GM06990 (cell line): ENCODE data around the gene CEP57L1.
"Not testable (repeated sequence)": the region's sequence is repeated elsewhere in the genome, so short reads cannot be mapped to it uniquely, and the experiment has no call there.

Source experiments
- DNase-seq: peaks from one replicate; pipeline ENCODE4 v3.0.0-alpha.2; 2011; ENCODE audit not compliant: insufficient read length; ENCODE audit errors: extremely low read depth
- H3K27me3 ChIP-seq: replicated peaks from 2 replicates; pipeline ENCODE4 v1.6.0; 2011; ENCODE audit warnings: low read length; ENCODE audit not compliant: control insufficient read depth, insufficient read depth
- H3K36me3 ChIP-seq: 2 replicates; pipeline ENCODE4 v1.5.1; 2011; ENCODE audit warnings: low read length; ENCODE audit not compliant: control insufficient read depth, insufficient read depth
- H3K4me3 ChIP-seq: replicated peaks from 2 replicates; pipeline ENCODE4 v1.5.1; 2011; ENCODE audit warnings: low read depth, mild to moderate bottlenecking, control low read depth, low read length
- TF ChIP-seq, protein P1 (sequence below): IDR thresholded peaks from 2 replicates; pipeline ENCODE4 v1.5.1; 2011; ENCODE audit warnings: low read length, control low read depth, mild to moderate bottlenecking, inconsistent platforms; ENCODE audit not compliant: insufficient read depth, poor library complexity, severe bottlenecking

Gene CEP57L1

DNA sequence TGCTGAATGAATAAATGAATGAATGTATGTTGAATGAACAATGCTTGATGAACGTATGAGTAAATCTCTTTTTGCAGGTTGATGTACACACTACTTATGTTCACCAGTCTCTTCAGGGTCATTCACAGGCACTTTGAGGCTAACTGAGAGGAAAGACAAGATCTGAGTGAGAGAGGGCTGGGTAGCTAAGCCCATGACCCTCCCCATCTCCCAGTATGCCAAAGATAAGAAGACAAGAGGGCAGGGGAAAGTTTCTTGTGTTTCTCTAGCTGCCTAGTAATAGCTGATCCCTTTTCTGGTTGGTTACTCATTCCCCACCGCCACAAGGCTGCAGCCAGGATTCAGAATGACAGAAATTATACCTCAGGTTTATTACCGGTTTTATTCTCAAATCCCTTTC is 90.7 kb downstream of the CEP57L1 start:
- H3K4me3 ChIP-seq = no peak overlapping the region
- TF ChIP-seq, protein P1, sequence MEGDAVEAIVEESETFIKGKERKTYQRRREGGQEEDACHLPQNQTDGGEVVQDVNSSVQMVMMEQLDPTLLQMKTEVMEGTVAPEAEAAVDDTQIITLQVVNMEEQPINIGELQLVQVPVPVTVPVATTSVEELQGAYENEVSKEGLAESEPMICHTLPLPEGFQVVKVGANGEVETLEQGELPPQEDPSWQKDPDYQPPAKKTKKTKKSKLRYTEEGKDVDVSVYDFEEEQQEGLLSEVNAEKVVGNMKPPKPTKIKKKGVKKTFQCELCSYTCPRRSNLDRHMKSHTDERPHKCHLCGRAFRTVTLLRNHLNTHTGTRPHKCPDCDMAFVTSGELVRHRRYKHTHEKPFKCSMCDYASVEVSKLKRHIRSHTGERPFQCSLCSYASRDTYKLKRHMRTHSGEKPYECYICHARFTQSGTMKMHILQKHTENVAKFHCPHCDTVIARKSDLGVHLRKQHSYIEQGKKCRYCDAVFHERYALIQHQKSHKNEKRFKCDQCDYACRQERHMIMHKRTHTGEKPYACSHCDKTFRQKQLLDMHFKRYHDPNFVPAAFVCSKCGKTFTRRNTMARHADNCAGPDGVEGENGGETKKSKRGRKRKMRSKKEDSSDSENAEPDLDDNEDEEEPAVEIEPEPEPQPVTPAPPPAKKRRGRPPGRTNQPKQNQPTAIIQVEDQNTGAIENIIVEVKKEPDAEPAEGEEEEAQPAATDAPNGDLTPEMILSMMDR = no peak
- no peak for DNase-seq

DNA sequence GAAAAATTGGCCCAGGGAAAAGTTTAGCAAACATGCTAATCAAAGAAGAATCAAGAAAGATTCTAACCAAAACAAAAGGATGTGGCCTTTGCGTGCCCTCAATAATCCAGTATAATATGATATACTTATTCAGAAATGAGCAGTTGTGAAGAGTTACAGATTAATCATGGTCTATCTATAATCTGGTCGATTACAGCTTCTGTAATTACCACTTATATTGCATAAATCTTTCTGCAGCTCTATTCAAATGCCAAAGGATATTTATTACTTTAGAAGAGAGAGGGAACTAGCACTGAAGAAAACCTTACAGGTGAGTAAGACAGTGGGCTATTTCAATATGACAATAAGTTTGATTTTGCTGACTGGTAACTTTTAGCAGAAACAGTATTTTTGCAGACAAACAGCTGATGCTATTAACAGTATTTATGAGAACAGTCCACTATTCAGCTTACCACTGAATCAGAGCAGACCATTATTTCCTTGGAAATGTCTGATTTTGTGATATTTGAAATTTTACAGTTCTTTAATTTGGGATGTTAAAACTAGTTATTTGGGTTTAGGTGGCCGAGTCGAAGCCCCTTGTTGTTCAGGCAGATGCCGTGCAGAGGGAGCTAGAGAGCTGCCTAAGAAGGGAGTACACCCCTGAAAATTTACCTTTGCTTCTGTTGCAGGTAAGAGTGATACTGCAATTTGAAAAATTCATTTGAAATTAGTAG is 92.2 kb downstream of the CEP57L1 start:
- no peak for DNase-seq
- TF ChIP-seq, protein P1 = peak; percentile 91
- Histone ChIP-seq H3K4me3 (no peak overlapping the region), H3K36me3 (no peaks in the 10 kb centered on the region), H3K27me3 (no peaks in the 10 kb centered on the region)

More for the DNA sequence above, 90.7 kb downstream of the CEP57L1 start:
- Histone ChIP-seq H3K27me3 (no peaks in the 10 kb centered on the region), H3K36me3 (no peaks in the 10 kb centered on the region)

DNA sequence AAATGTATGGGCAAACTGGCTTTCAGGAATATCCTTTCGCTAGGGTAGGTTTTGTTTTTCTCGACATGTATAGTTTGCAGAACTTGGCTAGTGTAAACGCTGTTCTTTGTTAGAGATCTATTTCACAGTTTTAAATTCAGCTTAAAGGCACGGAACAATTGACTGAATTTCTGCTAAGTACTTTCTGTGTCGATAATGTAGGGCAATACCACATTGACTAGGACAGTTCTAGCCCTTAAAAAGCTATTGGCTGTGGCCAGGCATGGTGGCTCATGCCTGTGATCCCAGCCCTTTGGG is 92.8 kb downstream of the CEP57L1 start:
- H3K36me3 ChIP-seq = no peaks in the 10 kb centered on the region
- TF ChIP-seq, protein P1 = no peak
- DNase-seq = no peak
- H3K4me3 ChIP-seq = no peak overlapping the region
- H3K27me3 ChIP-seq = no peaks in the 10 kb centered on the region

DNA sequence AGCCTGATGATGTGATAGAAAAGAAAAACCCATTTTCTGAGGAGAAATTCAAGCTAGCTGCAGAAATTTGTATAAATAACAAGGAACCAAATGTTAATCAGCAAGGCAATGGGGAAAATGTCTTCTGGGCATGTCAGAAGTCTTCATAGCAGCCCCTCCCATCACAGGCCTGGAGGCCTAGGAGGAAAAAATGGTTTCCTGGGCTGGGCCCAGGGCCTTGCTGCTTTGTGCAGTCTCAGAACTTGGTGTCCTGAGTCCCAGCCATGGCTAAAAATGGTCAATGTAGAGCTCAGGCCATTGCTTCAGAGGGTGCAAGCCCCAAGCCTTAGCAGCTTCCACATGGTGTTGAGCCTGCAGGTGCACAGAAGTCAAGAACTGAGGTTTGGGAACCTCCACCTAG is 96.1 kb downstream of the CEP57L1 start:
- DNase-seq, H3K36me3 ChIP-seq, H3K27me3 ChIP-seq, H3K4me3 ChIP-seq: not testable (repeated sequence)

DNA sequence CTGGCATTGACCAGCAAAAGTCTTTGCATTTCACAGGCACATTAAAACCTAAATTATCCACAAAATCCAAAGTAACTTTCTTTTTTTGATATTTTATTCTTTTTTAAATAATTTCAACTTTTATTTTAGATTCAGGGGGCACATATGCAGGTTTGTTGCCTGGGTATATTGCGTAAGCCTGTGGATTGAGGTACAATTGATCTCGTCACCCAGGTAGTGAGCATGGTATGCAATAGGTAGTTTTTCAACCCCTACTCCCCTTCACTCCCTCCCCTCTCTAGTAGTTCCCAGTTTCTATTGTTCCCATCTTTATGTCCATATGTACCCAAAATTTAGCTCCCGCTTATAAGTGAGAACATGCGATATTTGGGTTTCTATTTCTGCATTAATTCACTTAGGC is 97.6 kb downstream of the CEP57L1 start:
- no peak overlapping the region for H3K4me3 ChIP-seq
- H3K36me3 ChIP-seq = no peaks in the 10 kb centered on the region
- TF ChIP-seq, protein P1 = no peak
- H3K27me3 ChIP-seq = no peaks in the 10 kb centered on the region
- DNase-seq = no peak

DNA sequence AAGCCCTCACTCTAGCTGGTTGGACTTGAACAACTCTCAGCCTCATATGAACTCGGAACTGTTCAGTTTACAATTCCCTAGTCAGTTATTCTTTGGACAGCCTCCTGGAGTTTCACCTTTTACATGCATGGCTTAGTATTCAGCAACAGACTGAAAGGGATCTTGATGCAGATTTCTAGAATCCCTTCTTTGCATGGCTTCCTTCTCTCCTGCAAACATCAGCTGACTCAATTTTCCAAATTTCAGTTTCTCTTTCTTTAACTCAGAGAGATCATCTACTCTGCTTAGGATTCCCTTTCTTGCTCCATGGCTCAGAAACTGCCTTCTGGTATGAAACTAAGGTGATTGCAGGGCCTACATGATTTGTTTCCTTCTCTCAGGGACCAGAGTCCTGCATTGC is 99.6 kb downstream of the CEP57L1 start:
- DNase-seq = no peak
- Histone ChIP-seq H3K36me3 (no peaks in the 10 kb centered on the region), H3K4me3 (no peak overlapping the region), H3K27me3 (no peaks in the 10 kb centered on the region)
- TF ChIP-seq, protein P1 = no peak
